Peyer's patch (tissue), 4 donors: ENCODE measurements around the gene EEF2K.

Source experiments
- POLR2A ChIP-seq, 2 donors: fragments of 450-650 bp; IDR thresholded peaks; one replicate each; pipeline ENCODE4 v1.5.1; 2017; ENCODE audit warnings: antibody characterized with exemption in 2 of 2, mild to moderate bottlenecking in 2 of 2, moderate library complexity in 2 of 2
- TF ChIP-seq, protein P1 (sequence below), 6 experiments: fragments of 450-650 bp in 4 of 6; fragments of 200-600 bp in 2 of 6; sonication (generic) in 1 of 6; IDR thresholded peaks; one replicate each; pipeline ENCODE4 v1.5.1; 2017 to 2019; ENCODE audit warnings: antibody characterized with exemption in 6 of 6, mild to moderate bottlenecking in 3 of 6, moderate library complexity in 1 of 6

DNA sequence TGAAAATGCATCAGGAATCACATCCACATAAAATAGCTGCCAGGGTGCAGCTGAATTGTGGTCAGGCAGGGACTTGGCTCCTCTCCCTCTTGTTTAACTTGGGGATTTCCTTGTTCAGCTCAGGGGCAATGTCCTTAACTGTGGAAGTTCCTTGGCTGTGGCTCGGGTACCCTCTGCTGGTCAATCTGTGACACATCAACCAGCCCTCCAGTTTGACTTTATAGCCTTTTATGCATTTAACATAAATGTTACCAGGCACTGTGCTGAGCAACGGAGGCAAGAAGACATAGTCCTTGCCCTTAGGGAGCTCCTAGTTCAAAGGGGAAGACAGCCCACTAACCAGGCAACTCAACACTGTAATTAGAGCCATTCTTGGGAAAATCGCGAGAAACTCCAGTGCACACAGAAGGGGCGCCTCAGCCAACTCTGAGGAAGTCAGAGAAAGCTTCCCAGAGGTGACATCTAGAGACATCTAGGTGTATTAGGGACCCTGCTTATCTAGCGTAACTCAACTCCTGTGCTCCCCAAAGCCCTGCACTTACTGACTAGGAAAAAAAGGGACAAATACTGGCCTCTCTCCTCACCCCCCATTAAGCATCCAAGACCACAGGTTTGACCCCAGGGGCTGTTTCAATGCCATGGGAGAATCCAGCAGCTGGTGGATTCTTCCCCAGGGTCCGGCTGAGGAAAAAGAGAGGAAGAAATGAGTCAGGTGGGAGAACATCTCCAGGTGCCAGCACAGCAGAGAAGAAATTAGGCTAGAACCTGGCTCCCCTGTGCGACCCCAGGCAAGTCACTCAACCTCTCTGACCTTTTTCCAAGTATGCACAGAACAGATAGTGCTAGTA, 17.3 kb upstream of the EEF2K start:
- TF ChIP-seq, protein P1, sequence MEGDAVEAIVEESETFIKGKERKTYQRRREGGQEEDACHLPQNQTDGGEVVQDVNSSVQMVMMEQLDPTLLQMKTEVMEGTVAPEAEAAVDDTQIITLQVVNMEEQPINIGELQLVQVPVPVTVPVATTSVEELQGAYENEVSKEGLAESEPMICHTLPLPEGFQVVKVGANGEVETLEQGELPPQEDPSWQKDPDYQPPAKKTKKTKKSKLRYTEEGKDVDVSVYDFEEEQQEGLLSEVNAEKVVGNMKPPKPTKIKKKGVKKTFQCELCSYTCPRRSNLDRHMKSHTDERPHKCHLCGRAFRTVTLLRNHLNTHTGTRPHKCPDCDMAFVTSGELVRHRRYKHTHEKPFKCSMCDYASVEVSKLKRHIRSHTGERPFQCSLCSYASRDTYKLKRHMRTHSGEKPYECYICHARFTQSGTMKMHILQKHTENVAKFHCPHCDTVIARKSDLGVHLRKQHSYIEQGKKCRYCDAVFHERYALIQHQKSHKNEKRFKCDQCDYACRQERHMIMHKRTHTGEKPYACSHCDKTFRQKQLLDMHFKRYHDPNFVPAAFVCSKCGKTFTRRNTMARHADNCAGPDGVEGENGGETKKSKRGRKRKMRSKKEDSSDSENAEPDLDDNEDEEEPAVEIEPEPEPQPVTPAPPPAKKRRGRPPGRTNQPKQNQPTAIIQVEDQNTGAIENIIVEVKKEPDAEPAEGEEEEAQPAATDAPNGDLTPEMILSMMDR (IDR thresholded peaks at IDR 0.05), result peak; percentile 62 to 94 (median 88)
- TF ChIP-seq POLR2A (IDR thresholded peaks at IDR 0.05), result no peak
